H1 (cell line): ENCODE data around the gene LRRC37A. TPM values are rescaled to one million over a fixed set of nuclear protein-coding genes. Genes with fewer than 3 reads are reported as not detected.
A peak's percentile ranks its signal among the peaks of the same experiment; 100 is the strongest.
"Not testable (repeated sequence)": the region's sequence is repeated elsewhere in the genome, so short reads cannot be mapped to it uniquely, and the experiment has no call there.

Experiments
- CTCF ChIA-PET: fragments of 300-600 bp; sonication (Branson Sonifier 250); formaldehyde crosslinking; loops from one replicate; lab custom pipeline; 2021; ENCODE audit not compliant: partially characterized antibody; lab: Charles Lee
- POLR2A ChIA-PET: fragments of 300-600 bp; sonication (Branson Sonifier 250); formaldehyde crosslinking; loops from one replicate; lab custom pipeline; 2021; ENCODE audit warnings: inconsistent platforms; ENCODE audit not compliant: partially characterized antibody; lab: Charles Lee
- DNase-seq, 2 experiments: peaks; one replicate each; pipeline versions ENCODE4 v3.0.0 to v3.0.0-alpha.2; 2010 to 2022; ENCODE audit warnings: low spot score in 2 of 2, low read depth in 1 of 2, mixed read lengths in 1 of 2
- FAIRE-seq: peaks from 2 replicates; lab custom pipeline; 2011; peaks lifted over from hg19 to GRCh38; lab: Jason Lieb, UNC
- H2AFZ ChIP-seq: 2 replicates; pipeline ENCODE4 v1.8.1; 2012; ENCODE audit warnings: low read length, inconsistent platforms
- H2AK5ac ChIP-seq: 2 replicates; pipeline ENCODE4 v1.6.1; 2013; ENCODE audit warnings: low read depth, low read length
- H2BK120ac ChIP-seq: replicated peaks from 2 replicates; pipeline ENCODE3; 2013; ENCODE audit warnings: low read depth, low read length, inconsistent platforms
- H2BK12ac ChIP-seq: 2 replicates; pipeline ENCODE4 v1.6.1; 2013; ENCODE audit warnings: low read depth, low read length
- H2BK15ac ChIP-seq: 2 replicates; pipeline ENCODE4 v1.6.1; 2013; ENCODE audit warnings: low read length
- H2BK20ac ChIP-seq: 2 replicates; pipeline ENCODE4 v1.6.1; 2013; ENCODE audit warnings: low read length
- H2BK5ac ChIP-seq: 2 replicates; pipeline ENCODE4 v1.6.1; 2013; ENCODE audit warnings: low read depth, low read length
- H3K14ac ChIP-seq: 2 replicates; pipeline ENCODE4 v1.6.1; 2013; ENCODE audit warnings: inconsistent platforms; ENCODE audit not compliant: insufficient read length
- H3K18ac ChIP-seq: 2 replicates; pipeline ENCODE4 v1.6.1; 2013; ENCODE audit warnings: low read length; ENCODE audit errors: extremely low read depth
- H3K23ac ChIP-seq: 2 replicates; pipeline ENCODE4 v1.6.1; 2013; ENCODE audit warnings: inconsistent platforms; ENCODE audit not compliant: insufficient read length
- H3K23me2 ChIP-seq: 2 replicates; pipeline ENCODE4 v1.6.1; 2013; ENCODE audit warnings: low read depth, low read length
- H3K27ac ChIP-seq: 2 replicates; pipeline ENCODE4 v1.6.1; 2011; ENCODE audit warnings: low read depth, low read length, inconsistent platforms
- H3K27me3 ChIP-seq, 4 experiments: replicated peaks in 1 of 4; 1 replicate in 1 of 4; 2 replicates in 3 of 4; pipeline versions ENCODE4 v1.6.1 to v1.8.1; 2011 to 2013; ENCODE audit warnings: low read length in 3 of 4, mild to moderate bottlenecking in 3 of 4, inconsistent platforms in 2 of 4, mixed read lengths in 2 of 4, moderate library complexity in 1 of 4; ENCODE audit not compliant: control insufficient read depth in 3 of 4, insufficient read depth in 3 of 4; ENCODE audit errors: extremely low read depth in 1 of 4
- H3K36me3 ChIP-seq, 4 experiments: 2 replicates each; pipeline versions ENCODE4 v1.6.1 to v1.8.1; 2011 to 2013; ENCODE audit warnings: mild to moderate bottlenecking in 4 of 4, low read length in 3 of 4, moderate library complexity in 2 of 4, control low read depth in 1 of 4, inconsistent platforms in 1 of 4; ENCODE audit not compliant: insufficient read depth in 4 of 4, control insufficient read depth in 2 of 4
- H3K4ac ChIP-seq: replicated peaks from 2 replicates; pipeline ENCODE3; 2013; ENCODE audit warnings: low read length, low read depth, mixed read lengths, inconsistent platforms; ENCODE audit not compliant: insufficient read length
- H3K4me1 ChIP-seq, 4 experiments: replicated peaks in 1 of 4; 1 replicate in 1 of 4; 2 replicates in 3 of 4; pipeline versions ENCODE4 v1.6.1 to v1.8.1; 2011 to 2013; ENCODE audit warnings: low read length in 3 of 4, inconsistent platforms in 2 of 4, mixed read lengths in 1 of 4; ENCODE audit not compliant: insufficient read depth in 4 of 4, control insufficient read depth in 3 of 4
- H3K4me2 ChIP-seq, 2 experiments: 2 replicates each; pipeline versions ENCODE4 v1.6.1 to v1.8.1; 2011 to 2013; ENCODE audit warnings: low read depth in 2 of 2, low read length in 2 of 2, control low read depth in 1 of 2, inconsistent platforms in 1 of 2, mild to moderate bottlenecking in 1 of 2; ENCODE audit not compliant: insufficient read depth in 1 of 2
- H3K4me3 ChIP-seq, 4 experiments: fragments of 200-600, 300-600 bp in 1 of 4; sonication (generic), shearing (Covaris generic), sonication (Bioruptor Twin) in 1 of 4; 2 replicates each; pipeline versions ENCODE4 v1.5.1 to v1.8.1; 2011 to 2016; ENCODE audit warnings: low read length in 4 of 4, low read depth in 3 of 4, control low read depth in 2 of 4, inconsistent platforms in 2 of 4, mild to moderate bottlenecking in 2 of 4, mixed read lengths in 1 of 4, moderate library complexity in 1 of 4; ENCODE audit not compliant: insufficient read depth in 2 of 4; ENCODE audit errors: extremely low read depth in 1 of 4
- H3K56ac ChIP-seq: replicated peaks from 2 replicates; pipeline ENCODE3; 2013; ENCODE audit warnings: low read depth, mild to moderate bottlenecking, mixed read lengths, low read length, inconsistent platforms; ENCODE audit not compliant: insufficient read length
- H3K79me1 ChIP-seq: 2 replicates; pipeline ENCODE4 v1.6.1; 2013; ENCODE audit warnings: low read depth, low read length, control low read depth
- H3K79me2 ChIP-seq, 2 experiments: 2 replicates each; pipeline versions ENCODE4 v1.6.1 to v1.8.1; 2012 to 2013; ENCODE audit warnings: low read length in 2 of 2, mild to moderate bottlenecking in 2 of 2, inconsistent platforms in 1 of 2; ENCODE audit not compliant: insufficient read depth in 2 of 2, control insufficient read depth in 1 of 2
- H3K9ac ChIP-seq, 4 experiments: replicated peaks in 1 of 4; 1 replicate in 1 of 4; 2 replicates in 3 of 4; pipeline versions ENCODE4 v1.6.1 to v1.8.1; 2011 to 2013; ENCODE audit warnings: low read depth in 3 of 4, low read length in 3 of 4, control low read depth in 2 of 4, mild to moderate bottlenecking in 2 of 4, moderate library complexity in 2 of 4, inconsistent platforms in 1 of 4; ENCODE audit errors: extremely low read depth in 1 of 4
- H3K9me3 ChIP-seq, 2 experiments: 2 replicates each; pipeline versions ENCODE4 v1.6.1 to v1.8.1; 2012 to 2013; ENCODE audit warnings: mild to moderate bottlenecking in 2 of 2, moderate library complexity in 2 of 2, control low read depth in 1 of 2, inconsistent platforms in 1 of 2, low read depth in 1 of 2, low read length in 1 of 2, mixed read lengths in 1 of 2; ENCODE audit not compliant: insufficient read depth in 2 of 2
- H4K20me1 ChIP-seq, 2 experiments: replicated peaks in 1 of 2; 2 replicates each; pipeline versions ENCODE3 to v1.8.1; 2011 to 2013; ENCODE audit warnings: inconsistent platforms in 2 of 2, low read length in 2 of 2, mild to moderate bottlenecking in 1 of 2; ENCODE audit not compliant: insufficient read depth in 2 of 2, control insufficient read depth in 1 of 2
- H4K5ac ChIP-seq: 2 replicates; pipeline ENCODE4 v1.6.1; 2013; ENCODE audit warnings: low read length, low read depth, mixed read lengths, inconsistent platforms; ENCODE audit not compliant: insufficient read length
- H4K8ac ChIP-seq: 2 replicates; pipeline ENCODE4 v1.8.0; 2013; ENCODE audit warnings: mild to moderate bottlenecking, moderate library complexity, low read length, inconsistent platforms; ENCODE audit not compliant: insufficient read depth; ENCODE audit errors: extremely low read depth
- H4K91ac ChIP-seq: replicated peaks from 2 replicates; pipeline ENCODE3; 2013; ENCODE audit warnings: low read length, mixed read lengths, inconsistent platforms; ENCODE audit not compliant: insufficient read length
- CTCF ChIP-seq, 3 experiments: IDR thresholded peaks; 1 replicate in 2 of 3; 2 replicates in 1 of 3; pipeline versions ENCODE4 v1.5.1 to v1.6.1; 2011; ENCODE audit warnings: low read length in 3 of 3, mild to moderate bottlenecking in 3 of 3, inconsistent platforms in 2 of 3, low read depth in 1 of 3, moderate library complexity in 1 of 3; ENCODE audit not compliant: insufficient read depth in 1 of 3; ENCODE audit errors: control extremely low read depth in 1 of 3
- POU5F1 ChIP-seq: IDR thresholded peaks from 2 replicates; pipeline ENCODE4 v1.6.1; 2011; ENCODE audit warnings: low read depth, mild to moderate bottlenecking, low read length, moderate library complexity
- RAD21 ChIP-seq, 2 experiments: IDR thresholded peaks in 1 of 2; conservative IDR thresholded peaks in 1 of 2; 2 replicates each; pipeline ENCODE4 v1.6.1; 2011; ENCODE audit warnings: low read depth in 2 of 2, low read length in 2 of 2, improper control_type of control experiment in 1 of 2, inconsistent platforms in 1 of 2, mild to moderate bottlenecking in 1 of 2, moderate library complexity in 1 of 2
- TCF12 ChIP-seq: IDR thresholded peaks from 2 replicates; pipeline ENCODE4 v1.6.1; 2011; ENCODE audit warnings: low read depth, mild to moderate bottlenecking, low read length
- WGBS, 2 experiments: shearing (Covaris generic) in 1 of 2; methylation state at CpG; one replicate each; pipeline versions ENCODE4 v1.1.6 to v1.1.7; 2013 to 2015; ENCODE audit warnings: low lambda C conversion rate in 2 of 2, mixed read lengths in 2 of 2, inconsistent platforms in 1 of 2, low coverage in 1 of 2, missing lambda C conversion rate in 1 of 2; ENCODE audit not compliant: insufficient replicate concordance in 2 of 2, insufficient coverage in 1 of 2, insufficient read length in 1 of 2; ENCODE audit errors: extremely low coverage in 1 of 2, missing lambda C conversion rate in 1 of 2; 5-methylcytosine and 5-hydroxymethylcytosine counted together
- polyA plus RNA-seq, 7 experiments: library from polyadenylated mRNA; depleted of rRNA in 3 of 7; stranded (reverse) in 5 of 7; unstranded in 2 of 7; fragments of >200 nt in 5 of 7; fragments of 200-250 nt in 2 of 7; gene quantifications; 1 replicate in 5 of 7; 2 replicates in 1 of 7; 4 replicates in 1 of 7; pipeline versions ENCODE4 v1.2.1 to v1.2.3, GENCODE V29; 2011 to 2013; ENCODE audit warnings: missing spikeins in 2 of 7, mixed read lengths in 2 of 7
- total RNA-seq: library from RNA; stranded (reverse); fragmentation: NEBNext Ultra II Directional; extraction: Animal tissue kit (Norgen Biotek cat#: 25700); gene quantifications from 2 replicates; pipeline ENCODE4 v1.2.1, GENCODE V29; 2021

LRRC37A gene
- total and polyA plus RNA-seq, 2 of the 8 experiments (the other 6 are each of a cell fraction or from before 2014, with no cell fraction given), result 1.4 to 2.9 TPM

GRCh38 chr17:46286764-46287221 lies 8.1 kb upstream of the LRRC37A start:
- WGBS, 2 experiments, result 32% methylated on average over 3 of the region's 3 CpGs; no CpG with 5 or more reads in 1 of the 2 experiments
- ChIA-PET POLR2A (interaction anchor here (1.0 kb wide), 1 partner anchor 23 kb away, joined by 3 read pairs; no protein-coding TSS in a partner anchor), CTCF (interaction anchor here (0.7 to 3.1 kb wide), 18 partner anchors 9 to 699 kb away, joined by 3 to 30 read pairs (median 6); partner anchors contain the start of gene KANSL1)
- H3K27ac ChIP-seq, H3K9me3 ChIP-seq, H3K36me3 ChIP-seq, H3K18ac ChIP-seq, H3K27me3 ChIP-seq, H2BK15ac ChIP-seq, H3K9ac ChIP-seq, H3K4ac ChIP-seq, H2BK5ac ChIP-seq, H3K14ac ChIP-seq, H3K23ac ChIP-seq, H4K91ac ChIP-seq, H4K20me1 ChIP-seq, H4K8ac ChIP-seq, H3K4me3 ChIP-seq, H3K79me1 ChIP-seq, H3K4me1 ChIP-seq, H4K5ac ChIP-seq, H2BK20ac ChIP-seq, H3K23me2 ChIP-seq, H2BK120ac ChIP-seq, H2AK5ac ChIP-seq, H2BK12ac ChIP-seq, H3K4me2 ChIP-seq, H3K56ac ChIP-seq, H2AFZ ChIP-seq: not testable (repeated sequence)
- peak in 1 of 2 experiments; percentile 71 for DNase-seq
- TF ChIP-seq CTCF (IDR thresholded peaks at IDR 0.05; ENCODE audit: control extremely low read depth in 1 of 3, insufficient read depth in 1 of 3, low read depth in 1 of 3, low read length in 3 of 3) (peak in 2 of 3 experiments; percentile 74 to 75; a peak in 3 of 4 replicates), TCF12 (0 out of 2 replicates have a peak, but pooled peaks have one; percentile 55), RAD21 (IDR thresholded peaks at IDR 0.05 in 1 of 2, conservative IDR thresholded peaks at IDR 0.05 in 1 of 2; ENCODE audit: low read depth in 2 of 2, low read length in 2 of 2) (peak; percentile 71 to 72), POU5F1 (0 out of 2 replicates have a peak, but pooled peaks have one; percentile 6)
- peaks cover 0 to 12% of the 10 kb centered on the region in 2 experiments; a peak in 2 of 4 replicates for H3K79me2 ChIP-seq
- FAIRE-seq, result peak; percentile 93
